Fibroblast of upper back skin (primary cell): ENCODE data around the gene CC2D1B.

Experiments
- DNase-seq: peaks from one replicate; pipeline ENCODE4 v3.0.0-alpha.2; 2013

CC2D1B gene

GRCh38 chr1:52359676-52360594 is 6.1 kb downstream of the CC2D1B start:
- no peak for DNase-seq

GRCh38 chr1:52358851-52359497 is 7.0 kb downstream of the CC2D1B start:
- DNase-seq = no peak

- no peak for DNase-seq
Measured at GRCh38 chr1:52357397-52357796, 8.6 kb downstream of the CC2D1B start.

GRCh38 chr1:52356818-52357355 is 9.1 kb downstream of the CC2D1B start:
- no peak for DNase-seq

- no peak for DNase-seq
Measured at GRCh38 chr1:52355847-52356505, 10.0 kb downstream of the CC2D1B start.

- no peak for DNase-seq
Measured at GRCh38 chr1:52355436-52355835, 10.6 kb downstream of the CC2D1B start.

- DNase-seq = no peak
Measured at GRCh38 chr1:52352690-52353089, 13.3 kb downstream of the CC2D1B start.

GRCh38 chr1:52348704-52349300 is 17.2 kb downstream of the CC2D1B start:
- peak; percentile 32 for DNase-seq

- no peak for DNase-seq
Measured at GRCh38 chr1:52346653-52347052, 19.4 kb downstream of the CC2D1B start.

- DNase-seq = no peak
Measured at GRCh38 chr1:52345252-52345651, 20.8 kb downstream of the CC2D1B start.

GRCh38 chr1:52343979-52344378 is 22.0 kb downstream of the CC2D1B start:
- no peak for DNase-seq

- DNase-seq = no peak
Measured at GRCh38 chr1:52341655-52342260, 24.2 kb downstream of the CC2D1B start.

GRCh38 chr1:52337439-52337838 is 28.6 kb downstream of the CC2D1B start:
- no peak for DNase-seq

- no peak for DNase-seq
Measured at GRCh38 chr1:52334906-52335528, 31.0 kb downstream of the CC2D1B start.

- no peak for DNase-seq
Measured at GRCh38 chr1:52332411-52332810, 33.6 kb downstream of the CC2D1B start.

GRCh38 chr1:52328615-52329014 is 37.4 kb downstream of the CC2D1B start:
- no peak for DNase-seq

- DNase-seq = no peak
Measured at GRCh38 chr1:52325786-52326185, 40.2 kb downstream of the CC2D1B start.

GRCh38 chr1:52323731-52324130 is 42.3 kb downstream of the CC2D1B start:
- no peak for DNase-seq

GRCh38 chr1:52321061-52321460 is 44.9 kb downstream of the CC2D1B start:
- DNase-seq = no peak

- DNase-seq = no peak
Measured at GRCh38 chr1:52306227-52307006, 59.6 kb downstream of the CC2D1B start.
